Measurements from ENCODE around the gene CPED1. TPM values are rescaled to one million over a fixed set of nuclear protein-coding genes. Genes with fewer than 3 reads are reported as not detected.

Gene CPED1
- total RNA-seq, 1 donor from 2014 or later: 27.3 TPM

GRCh38 chr7:121271916-121272315 is 283.4 kb downstream of the CPED1 start:
- no peaks in the 10 kb centered on the region for H3K36me3 ChIP-seq
- no peaks in the 10 kb centered on the region for H3K9me3 ChIP-seq
- TF ChIP-seq POLR2AphosphoS5 (IDR thresholded peaks at IDR 0.05; ENCODE audit: insufficient read depth in 1 of 2, low read depth in 1 of 2) (no peak), POLR2A (IDR thresholded peaks at IDR 0.05) (no peak), CTCF (IDR thresholded peaks at IDR 0.05) (no peak)
- DNase-seq (ENCODE audit: extremely low spot score in 2 of 2): no peak
- H3K27ac ChIP-seq: no peak overlapping the region
- H3K4me3 ChIP-seq: no peak overlapping the region
- intact Hi-C loops (cut with DNase I): no loop called here
- H3K4me1 ChIP-seq: peaks cover 11% of the 10 kb centered on the region
- H3K27me3 ChIP-seq: no peaks in the 10 kb centered on the region

- Histone ChIP-seq H3K4me3 (no peak overlapping the region), H3K27me3 (no peaks in the 10 kb centered on the region), H3K9me3 (no peaks in the 10 kb centered on the region), H3K36me3 (no peaks in the 10 kb centered on the region), H3K4me1 (peaks cover 11% of the 10 kb centered on the region), H3K27ac (no peak overlapping the region)
- no peak for DNase-seq (ENCODE audit: extremely low spot score in 2 of 2)
- intact Hi-C loops (cut with DNase I): no loop called here
- TF ChIP-seq POLR2A (IDR thresholded peaks at IDR 0.05) (no peak), POLR2AphosphoS5 (IDR thresholded peaks at IDR 0.05; ENCODE audit: insufficient read depth in 1 of 2, low read depth in 1 of 2) (no peak), CTCF (IDR thresholded peaks at IDR 0.05) (no peak)
These were observed 284.2 kb downstream of the CPED1 start for GRCh38 chr7:121272676-121273075.

- TF ChIP-seq CTCF (IDR thresholded peaks at IDR 0.05): no peak
- no peak for TF ChIP-seq POLR2AphosphoS5 (IDR thresholded peaks at IDR 0.05; ENCODE audit: insufficient read depth in 1 of 2, low read depth in 1 of 2)
- no peak for TF ChIP-seq POLR2A (IDR thresholded peaks at IDR 0.05)
- intact Hi-C loops (cut with DNase I): no loop called here
These were observed 285.1 kb downstream of the CPED1 start for GRCh38 chr7:121273467-121274167.

GRCh38 chr7:121274467-121274866 is 286.0 kb downstream of the CPED1 start:
- intact Hi-C loops (cut with DNase I): no loop called here
- Histone ChIP-seq H3K27me3 (no peaks in the 10 kb centered on the region), H3K36me3 (no peaks in the 10 kb centered on the region), H3K9me3 (no peaks in the 10 kb centered on the region), H3K27ac (no peak overlapping the region), H3K4me1 (peaks cover 11% of the 10 kb centered on the region), H3K4me3 (no peak overlapping the region)
- TF ChIP-seq POLR2A (IDR thresholded peaks at IDR 0.05): no peak
- no peak for DNase-seq (ENCODE audit: extremely low spot score in 2 of 2)

More at GRCh38 chr7:121273467-121274167, 285.1 kb downstream of the CPED1 start:
- DNase-seq (ENCODE audit: extremely low spot score in 2 of 2): no peak
- Histone ChIP-seq H3K27ac (no peak overlapping the region), H3K4me3 (no peak overlapping the region), H3K4me1 (peaks cover 11% of the 10 kb centered on the region), H3K36me3 (no peaks in the 10 kb centered on the region), H3K27me3 (no peaks in the 10 kb centered on the region), H3K9me3 (no peaks in the 10 kb centered on the region)

- Histone ChIP-seq H3K4me3 (no peak overlapping the region), H3K27me3 (no peaks in the 10 kb centered on the region), H3K36me3 (no peaks in the 10 kb centered on the region), H3K27ac (no peak overlapping the region), H3K4me1 (peaks cover 11% of the 10 kb centered on the region), H3K9me3 (no peaks in the 10 kb centered on the region)
- intact Hi-C loops (cut with DNase I): no loop called here
- TF ChIP-seq POLR2AphosphoS5 (IDR thresholded peaks at IDR 0.05; ENCODE audit: insufficient read depth in 1 of 2, low read depth in 1 of 2) (no peak), CTCF (IDR thresholded peaks at IDR 0.05) (no peak), POLR2A (IDR thresholded peaks at IDR 0.05) (no peak)
- no peak for DNase-seq (ENCODE audit: extremely low spot score in 2 of 2)
These were observed 286.7 kb downstream of the CPED1 start for GRCh38 chr7:121275204-121275603.

Data from vagina (tissue), 2 donors.